Body of pancreas (tissue), 4 donors: ENCODE data around the gene JOSD1. TPM values are rescaled to one million over a fixed set of nuclear protein-coding genes. Genes with fewer than 3 reads are reported as not detected.
A peak's percentile ranks its signal among the peaks of the same experiment; 100 is the strongest.

Experiments used
- ATAC-seq: fragments of 150-250 bp; one replicate; pipeline ENCODE4 v1.9.1; 2016
- DNase-seq, 4 donors: peaks; one replicate each; pipeline ENCODE4 v3.0.0-alpha.2; 2019
- H3K27ac ChIP-seq, 4 donors: fragments of 200-600 bp; sonication (generic); 1 replicate in 3 of 4; 2 replicates in 1 of 4; pipeline versions ENCODE4 v1.5.1 to v1.6.1; 2016 to 2019; ENCODE audit warnings: mild to moderate bottlenecking in 1 of 4, mixed read lengths in 1 of 4, moderate library complexity in 1 of 4
- H3K27me3 ChIP-seq, 2 donors: fragments of 200-600 bp; sonication (generic); one replicate each; pipeline ENCODE4 v1.6.0; 2016; ENCODE audit warnings: mild to moderate bottlenecking in 1 of 2
- H3K36me3 ChIP-seq, 2 donors: fragments of 200-600 bp; sonication (generic); replicated peaks in 1 of 2; 2 replicates each; pipeline ENCODE4 v1.5.1; 2016; ENCODE audit warnings: low read depth in 2 of 2; ENCODE audit not compliant: insufficient read depth in 1 of 2
- H3K4me1 ChIP-seq: fragments of 200-600 bp; sonication (generic); one replicate; pipeline ENCODE4 v1.6.0; 2016
- H3K4me3 ChIP-seq, 2 donors: fragments of 200-600 bp; sonication (generic); 1 replicate in 1 of 2; 2 replicates in 1 of 2; pipeline ENCODE4 v1.5.1; 2016 to 2019
- H3K9me3 ChIP-seq, 3 donors: fragments of 200-600 bp; sonication (generic); 1 replicate in 2 of 3; 2 replicates in 1 of 3; pipeline ENCODE4 v1.5.1; 2016
- POLR2A ChIP-seq, 3 donors: fragments of 450-650 bp; IDR thresholded peaks; one replicate each; pipeline ENCODE4 v1.6.1; 2016; ENCODE audit warnings: antibody characterized with exemption in 3 of 3, mild to moderate bottlenecking in 2 of 3
- WGBS, 2 donors: methylation state at CpG; one replicate each; pipeline ENCODE4 v1.1.5; 2017; 5-methylcytosine and 5-hydroxymethylcytosine counted together
- intact Hi-C: fragments of 100-400 bp; cut with DNase I; formaldehyde crosslinking; loops from one replicate; pipeline ENCODE4 v1.15.1; 2023
- total RNA-seq, 2 donors: library from RNA; depleted of rRNA; stranded (reverse); fragments of >200 nt; gene quantifications; one replicate each; pipeline ENCODE4 v1.1.0, GENCODE V29; 2016
- TF ChIP-seq, protein P1 (sequence below), 7 experiments: fragments of 450-650 bp in 4 of 7; fragments of 200-600 bp in 3 of 7; sonication (generic) in 3 of 7; IDR thresholded peaks; one replicate each; pipeline ENCODE4 v1.5.1; 2016 to 2019; ENCODE audit warnings: antibody characterized with exemption in 7 of 7

JOSD1 gene
- total RNA-seq, 2 donors from 2014 or later, result 20.4 to 50.3 TPM

DNA sequence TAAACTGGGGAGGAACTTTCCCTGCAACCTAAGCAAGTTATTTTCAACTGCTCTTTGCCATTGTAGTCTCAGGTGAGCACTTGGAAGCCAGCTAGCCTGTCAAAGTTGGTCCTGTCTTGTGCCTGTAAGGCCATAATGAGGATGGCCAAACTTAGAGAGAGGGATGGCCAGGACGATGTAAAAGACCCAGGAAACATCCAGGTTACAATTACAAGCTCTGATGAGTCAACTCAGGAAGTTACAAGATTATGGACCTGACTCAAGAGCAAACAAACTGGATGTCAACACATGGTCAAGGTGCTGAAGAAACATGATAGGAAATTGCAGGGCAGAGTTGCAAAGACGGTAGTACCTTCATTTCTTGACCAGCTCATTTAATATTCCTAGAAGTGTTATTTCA lies 6.6 kb upstream of the JOSD1 start:
- 6 to 12% methylated on average over 2 of the region's 2 CpGs for WGBS, 2 donors
- H3K27ac ChIP-seq, result peak overlapping the region; percentile 47 to 97 (median 90)
- no peaks in the 10 kb centered on the region for H3K36me3 ChIP-seq
- no peak overlapping the region for H3K4me3 ChIP-seq
- TF ChIP-seq POLR2A (IDR thresholded peaks at IDR 0.05), result no peak
- TF ChIP-seq, protein P1, sequence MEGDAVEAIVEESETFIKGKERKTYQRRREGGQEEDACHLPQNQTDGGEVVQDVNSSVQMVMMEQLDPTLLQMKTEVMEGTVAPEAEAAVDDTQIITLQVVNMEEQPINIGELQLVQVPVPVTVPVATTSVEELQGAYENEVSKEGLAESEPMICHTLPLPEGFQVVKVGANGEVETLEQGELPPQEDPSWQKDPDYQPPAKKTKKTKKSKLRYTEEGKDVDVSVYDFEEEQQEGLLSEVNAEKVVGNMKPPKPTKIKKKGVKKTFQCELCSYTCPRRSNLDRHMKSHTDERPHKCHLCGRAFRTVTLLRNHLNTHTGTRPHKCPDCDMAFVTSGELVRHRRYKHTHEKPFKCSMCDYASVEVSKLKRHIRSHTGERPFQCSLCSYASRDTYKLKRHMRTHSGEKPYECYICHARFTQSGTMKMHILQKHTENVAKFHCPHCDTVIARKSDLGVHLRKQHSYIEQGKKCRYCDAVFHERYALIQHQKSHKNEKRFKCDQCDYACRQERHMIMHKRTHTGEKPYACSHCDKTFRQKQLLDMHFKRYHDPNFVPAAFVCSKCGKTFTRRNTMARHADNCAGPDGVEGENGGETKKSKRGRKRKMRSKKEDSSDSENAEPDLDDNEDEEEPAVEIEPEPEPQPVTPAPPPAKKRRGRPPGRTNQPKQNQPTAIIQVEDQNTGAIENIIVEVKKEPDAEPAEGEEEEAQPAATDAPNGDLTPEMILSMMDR (IDR thresholded peaks at IDR 0.05), result no peak
- no peak for DNase-seq
- peaks cover 39% of the 10 kb centered on the region for H3K4me1 ChIP-seq
- intact Hi-C loops, result no loop called here
- no peaks in the 10 kb centered on the region for H3K9me3 ChIP-seq
- ATAC-seq, result no peak
- H3K27me3 ChIP-seq, result no peaks in the 10 kb centered on the region

DNA sequence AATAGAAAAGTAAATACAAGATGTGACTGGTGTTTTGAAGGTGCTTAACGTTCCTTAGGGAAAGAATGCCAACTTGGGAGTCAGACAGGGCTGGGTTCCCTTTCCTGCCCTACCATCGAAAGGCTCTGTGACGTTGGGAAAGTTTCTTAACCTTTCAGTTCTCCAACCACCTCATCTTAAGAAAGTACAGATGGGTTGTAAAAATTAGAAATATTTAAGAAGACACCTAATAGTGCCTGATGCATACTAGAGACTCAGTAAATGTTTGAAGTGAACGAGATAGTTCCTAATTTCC lies 6.1 kb upstream of the JOSD1 start:
- TF ChIP-seq, protein P1 (IDR thresholded peaks at IDR 0.05), result no peak
- no peak for TF ChIP-seq POLR2A (IDR thresholded peaks at IDR 0.05)
- H3K4me3 ChIP-seq, result peak overlapping the region; percentile 60 to 96
- H3K36me3 ChIP-seq, result no peaks in the 10 kb centered on the region
- 1% methylated on average over 4 of the region's 4 CpGs for WGBS, 2 donors
- DNase-seq, result no peak
- peak overlapping the region; percentile 84 to 97 (median 94) for H3K27ac ChIP-seq
- peaks cover 39% of the 10 kb centered on the region for H3K4me1 ChIP-seq
- H3K27me3 ChIP-seq, result no peaks in the 10 kb centered on the region
- no peak for ATAC-seq
- no peaks in the 10 kb centered on the region for H3K9me3 ChIP-seq
- intact Hi-C loops, result no loop called here

DNA sequence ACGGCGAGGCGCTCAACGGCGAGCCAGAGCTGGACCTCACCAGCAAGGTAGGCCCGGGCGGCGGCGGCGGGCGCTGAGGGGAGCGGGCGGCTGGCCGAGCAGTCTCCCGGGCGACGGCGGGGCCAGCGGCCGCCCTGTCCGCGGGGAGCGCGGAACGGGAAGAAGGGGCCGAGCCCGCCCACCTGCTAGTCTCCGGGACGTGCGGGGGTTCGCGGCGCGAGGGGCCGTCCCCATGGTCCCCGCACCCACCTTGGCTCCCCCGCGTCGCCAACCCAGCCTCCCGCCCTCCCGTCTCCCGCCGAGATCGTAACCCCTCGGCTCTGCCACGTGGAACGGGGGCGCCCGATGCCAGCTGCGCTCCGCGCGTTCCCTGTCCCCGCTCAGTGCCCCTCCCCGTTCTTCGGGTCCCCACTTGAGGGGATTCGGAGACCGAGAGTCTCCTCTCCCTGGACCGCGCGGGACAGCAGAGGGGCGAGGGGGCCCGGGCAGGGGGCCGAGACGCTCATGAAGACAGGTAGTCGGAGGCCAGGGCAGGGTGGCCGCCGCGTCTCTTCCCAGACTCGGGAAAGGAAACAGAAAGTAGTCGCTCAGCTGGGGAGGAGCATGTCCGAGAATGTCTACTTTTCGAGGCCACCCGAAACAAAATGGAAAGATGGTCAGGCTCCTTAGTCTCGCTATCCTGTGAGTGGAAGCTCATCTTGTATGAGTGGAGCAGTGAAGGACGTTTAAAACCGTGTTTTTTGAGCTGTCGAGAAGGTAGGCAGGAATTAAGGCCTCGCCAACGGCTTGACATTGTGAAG lies 5.6 kb upstream of the JOSD1 start:
- ATAC-seq (peak; percentile 6), DNase-seq (peak; percentile 48 to 52 (median 50))
- TF ChIP-seq, protein P1 (IDR thresholded peaks at IDR 0.05), result peak in 1 of 7 experiments; percentile 1
- no peak for TF ChIP-seq POLR2A (IDR thresholded peaks at IDR 0.05)
- peak overlapping the region; percentile 60 to 96 for H3K4me3 ChIP-seq
- H3K36me3 ChIP-seq, result no peaks in the 10 kb centered on the region
- intact Hi-C loops, result no loop called here
- WGBS, 2 donors, result 1 to 2% methylated on average over 15 to 55 of the region's 80 CpGs
- H3K27me3 ChIP-seq, result no peaks in the 10 kb centered on the region
- peaks cover 44% of the 10 kb centered on the region for H3K4me1 ChIP-seq
- H3K9me3 ChIP-seq, result no peaks in the 10 kb centered on the region
- peak overlapping the region; percentile 84 to 97 (median 94) for H3K27ac ChIP-seq

DNA sequence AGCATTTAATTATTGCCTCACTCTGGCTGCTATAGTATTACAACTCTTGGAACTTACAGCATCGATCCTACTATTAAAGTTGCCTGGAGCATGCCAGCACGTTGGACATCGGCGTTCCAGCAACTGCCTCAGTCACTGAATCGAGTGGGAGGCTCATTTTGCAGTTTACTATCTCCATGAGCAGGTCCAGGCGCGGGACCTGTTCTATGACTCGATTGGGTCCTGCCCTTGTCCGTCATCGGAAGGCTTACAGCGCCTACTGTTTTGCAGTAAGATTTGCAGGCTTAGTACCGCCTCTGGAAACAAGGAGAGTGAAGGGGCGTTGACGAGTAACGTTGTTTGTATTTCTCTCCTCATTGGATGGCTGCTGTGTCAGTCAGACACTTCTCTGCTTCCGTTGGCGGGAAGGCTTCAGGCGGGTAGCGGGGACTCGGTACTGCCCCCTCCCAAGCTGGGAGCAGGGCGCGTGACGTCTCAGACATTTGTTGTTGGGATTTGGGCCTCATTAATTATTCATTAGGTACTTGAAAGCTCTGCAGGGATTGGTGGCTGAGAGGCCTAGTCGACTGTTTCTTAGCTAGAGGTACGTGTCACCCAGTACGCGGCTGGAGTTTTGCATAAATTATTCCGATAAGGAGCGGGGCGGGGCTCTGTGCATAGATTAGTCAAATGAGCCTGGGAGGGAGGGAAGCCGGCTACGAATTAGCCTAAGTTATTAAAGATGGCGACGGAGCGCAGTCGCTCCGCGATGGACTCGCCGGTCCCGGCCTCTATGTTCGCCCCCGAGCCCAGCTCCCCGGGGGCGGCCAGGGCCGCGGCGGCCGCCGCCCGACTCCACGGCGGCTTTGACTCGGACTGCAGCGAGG lies 4.7 kb upstream of the JOSD1 start, which contains the start of gene GTPBP1:
Gene GTPBP1, plus strand, starts transcription at position 710 of the 866 bp plus-strand sequence. Its CDS starts 12 bp downstream, at position 722.
- Histone ChIP-seq H3K4me3 (peak within 1 kb of the TSS; percentile 60 to 96), H3K27ac (peak within 1 kb of the TSS; percentile 84 to 97 (median 94)), H3K27me3 (no peaks in the 10 kb centered on the region), H3K4me1 (peaks cover 44% of the 10 kb centered on the region), H3K9me3 (no peaks in the 10 kb centered on the region), H3K36me3 (no peaks in the 10 kb centered on the region)
- TF ChIP-seq, protein P1 (IDR thresholded peaks at IDR 0.05), result peak in 4 of 7 experiments; percentile 23 to 45 (median 30)
- TF ChIP-seq POLR2A (IDR thresholded peaks at IDR 0.05), result peak; percentile 79 to 84 (median 81)
- ATAC-seq, result peak; percentile 84
- DNase-seq, result peak; percentile 98 to 100 (median 99)
- intact Hi-C loops, result no loop called here
- WGBS, 2 donors, result 0 to 1% methylated on average over 16 to 55 of the region's 55 CpGs
